Nephron (organoid): ENCODE data around the gene NAAA.
"Not testable (repeated sequence)": the region's sequence is repeated elsewhere in the genome, so short reads cannot be mapped to it uniquely, and the experiment has no call there.

Source experiments
- H3K27ac Mint-ChIP-seq, 3 experiments: 2 replicates each; pipeline ENCODE4 v1.8.0; 2020; ENCODE audit warnings: mixed read lengths in 3 of 3, mild to moderate bottlenecking in 2 of 3, moderate library complexity in 1 of 3
- H3K27me3 Mint-ChIP-seq: 2 replicates; pipeline ENCODE4 v1.8.0; 2021; ENCODE audit warnings: low read depth, mild to moderate bottlenecking, moderate library complexity, mixed read lengths
- H3K36me3 Mint-ChIP-seq: 2 replicates; pipeline ENCODE4 v1.8.0; 2020; ENCODE audit warnings: low read depth, mixed read lengths
- H3K4me1 Mint-ChIP-seq: 2 replicates; pipeline ENCODE4 v1.8.0; 2020; ENCODE audit warnings: mixed read lengths
- H3K4me3 Mint-ChIP-seq, 3 experiments: 2 replicates each; pipeline ENCODE4 v1.8.0; 2020; ENCODE audit warnings: mild to moderate bottlenecking in 3 of 3, mixed read lengths in 3 of 3, moderate library complexity in 2 of 3
- H3K9me3 Mint-ChIP-seq: 2 replicates; pipeline ENCODE4 v1.8.0; 2020; ENCODE audit warnings: mixed read lengths
- CTCF ChIP-seq, 3 experiments: fragments of 200-600 bp; sonication (generic); IDR thresholded peaks; one replicate each; pipeline ENCODE4 v1.5.0; 2021; ENCODE audit warnings: antibody characterized with exemption in 3 of 3; ENCODE audit not compliant: unreplicated experiment in 3 of 3

Gene NAAA

GRCh38 chr4:75968084-75968483, 27.3 kb upstream of the NAAA start:
- no peak for TF ChIP-seq CTCF (IDR thresholded peaks at IDR 0.05; ENCODE audit: unreplicated experiment in 3 of 3)
- H3K36me3 Mint-ChIP-seq = peaks cover 89% of the 10 kb centered on the region
- H3K4me1 Mint-ChIP-seq = no peaks in the 10 kb centered on the region
- H3K9me3 Mint-ChIP-seq = peaks cover 23% of the 10 kb centered on the region
- no peak overlapping the region for H3K27ac Mint-ChIP-seq
- H3K27me3 Mint-ChIP-seq = no peaks in the 10 kb centered on the region
- H3K4me3 Mint-ChIP-seq = no peak overlapping the region

GRCh38 chr4:75963558-75963957, 22.7 kb upstream of the NAAA start:
- no peak for TF ChIP-seq CTCF (IDR thresholded peaks at IDR 0.05; ENCODE audit: unreplicated experiment in 3 of 3)
- Mint-ChIP-seq H3K4me1 (no peaks in the 10 kb centered on the region), H3K36me3 (peaks cover 97% of the 10 kb centered on the region), H3K4me3 (no peak overlapping the region), H3K27ac (no peak overlapping the region), H3K9me3 (peaks cover 23% of the 10 kb centered on the region), H3K27me3 (no peaks in the 10 kb centered on the region)

- H3K4me3 Mint-ChIP-seq, H3K4me1 Mint-ChIP-seq: not testable (repeated sequence)
- peaks cover 97% of the 10 kb centered on the region for H3K36me3 Mint-ChIP-seq
Measured at GRCh38 chr4:75962072-75962471, 21.3 kb upstream of the NAAA start.

GRCh38 chr4:75958546-75958945, 17.7 kb upstream of the NAAA start:
- H3K36me3 Mint-ChIP-seq = peaks cover 89% of the 10 kb centered on the region
- not testable (repeated sequence) for H3K9me3 Mint-ChIP-seq, H3K4me3 Mint-ChIP-seq, H3K4me1 Mint-ChIP-seq, H3K27me3 Mint-ChIP-seq, H3K27ac Mint-ChIP-seq

More at GRCh38 chr4:75962072-75962471, 21.3 kb upstream of the NAAA start:
- not testable (repeated sequence) for H3K27me3 Mint-ChIP-seq, H3K27ac Mint-ChIP-seq
- H3K9me3 Mint-ChIP-seq = peaks cover 23% of the 10 kb centered on the region

- H3K4me1 Mint-ChIP-seq, H3K27ac Mint-ChIP-seq, H3K9me3 Mint-ChIP-seq, H3K4me3 Mint-ChIP-seq, H3K27me3 Mint-ChIP-seq: not testable (repeated sequence)
- H3K36me3 Mint-ChIP-seq = peaks cover 75% of the 10 kb centered on the region
Measured at GRCh38 chr4:75954811-75955210, 14.0 kb upstream of the NAAA start.

- no peaks in the 10 kb centered on the region for H3K27me3 Mint-ChIP-seq
- H3K4me3 Mint-ChIP-seq = no peak overlapping the region
- no peaks in the 10 kb centered on the region for H3K4me1 Mint-ChIP-seq
- no peaks in the 10 kb centered on the region for H3K9me3 Mint-ChIP-seq
- H3K36me3 Mint-ChIP-seq = peaks cover 75% of the 10 kb centered on the region
- TF ChIP-seq CTCF (IDR thresholded peaks at IDR 0.05; ENCODE audit: unreplicated experiment in 3 of 3) = no peak
- H3K27ac Mint-ChIP-seq = no peak overlapping the region
Measured at GRCh38 chr4:75953509-75953908, 12.7 kb upstream of the NAAA start.

- H3K27ac Mint-ChIP-seq = no peak overlapping the region
- H3K36me3 Mint-ChIP-seq = peaks cover 56% of the 10 kb centered on the region
- TF ChIP-seq CTCF (IDR thresholded peaks at IDR 0.05; ENCODE audit: unreplicated experiment in 3 of 3) = no peak
- no peaks in the 10 kb centered on the region for H3K27me3 Mint-ChIP-seq
- H3K4me1 Mint-ChIP-seq = no peaks in the 10 kb centered on the region
- no peaks in the 10 kb centered on the region for H3K9me3 Mint-ChIP-seq
- H3K4me3 Mint-ChIP-seq = no peak overlapping the region
Measured at GRCh38 chr4:75950213-75950815, 9.5 kb upstream of the NAAA start.
